CD4-positive, alpha-beta T cell treated with Interleukin-17A for 4 hours (primary cell): ENCODE data around the gene SLC26A8.
"Not testable (repeated sequence)": the region's sequence is repeated elsewhere in the genome, so short reads cannot be mapped to it uniquely, and the experiment has no call there.

ENCODE experiments used
- DNase-seq: peaks from one replicate; pipeline ENCODE4 v3.0.0-alpha.2; 2020; ENCODE audit warnings: mixed read lengths

The SLC26A8 gene

GRCh38 chr6:36050947-36051710 is 26.7 kb upstream of the SLC26A8 start:
- no peak for DNase-seq

GRCh38 chr6:36050305-36050704 is 25.9 kb upstream of the SLC26A8 start:
- no peak for DNase-seq

- DNase-seq = no peak
Measured at GRCh38 chr6:36049582-36049981, 25.1 kb upstream of the SLC26A8 start.

GRCh38 chr6:36042618-36043260 is 18.3 kb upstream of the SLC26A8 start:
- DNase-seq = no peak

- DNase-seq = no peak
Measured at GRCh38 chr6:36040958-36041357, 16.5 kb upstream of the SLC26A8 start.

- DNase-seq = no peak
Measured at GRCh38 chr6:36039112-36039511, 14.7 kb upstream of the SLC26A8 start.

- DNase-seq = no peak
Measured at GRCh38 chr6:36038120-36038876, 13.9 kb upstream of the SLC26A8 start.

GRCh38 chr6:36035225-36035624 is 10.8 kb upstream of the SLC26A8 start:
- no peak for DNase-seq

GRCh38 chr6:36034441-36034840 is 10.0 kb upstream of the SLC26A8 start:
- DNase-seq = no peak

- peak; percentile 47 for DNase-seq
Measured at GRCh38 chr6:36033935-36034334, 9.5 kb upstream of the SLC26A8 start.

- DNase-seq = not testable (repeated sequence)
Measured at GRCh38 chr6:36033144-36033543, 8.7 kb upstream of the SLC26A8 start.

- no peak for DNase-seq
Measured at GRCh38 chr6:36032261-36032660, 7.8 kb upstream of the SLC26A8 start.

GRCh38 chr6:36029464-36029863 is 5.0 kb upstream of the SLC26A8 start:
- no peak for DNase-seq

- DNase-seq = peak; percentile 85
Measured at GRCh38 chr6:36028877-36029324, 4.5 kb upstream of the SLC26A8 start.

GRCh38 chr6:36028088-36028876 is 3.8 kb upstream of the SLC26A8 start:
- peak; percentile 56 for DNase-seq

- DNase-seq = peak; percentile 98
Measured at GRCh38 chr6:36027501-36028087, 3.2 kb upstream of the SLC26A8 start, which contains the start of gene MAPK14. MAPK14 (plus strand) TSS chr6:36027808; CDS start chr6:36028158, 350 bp downstream.

GRCh38 chr6:36025932-36026327 is 1.5 kb upstream of the SLC26A8 start:
- no peak for DNase-seq

- no peak for DNase-seq
Measured at GRCh38 chr6:36025260-36025931, 955 bp upstream of the SLC26A8 start.

- no peak for DNase-seq
Measured at GRCh38 chr6:36020154-36020553, 4.3 kb downstream of the SLC26A8 start.

GRCh38 chr6:36019167-36019566 is 5.3 kb downstream of the SLC26A8 start:
- no peak for DNase-seq

- no peak for DNase-seq
Measured at GRCh38 chr6:36018339-36018738, 6.1 kb downstream of the SLC26A8 start.

- DNase-seq = no peak
Measured at GRCh38 chr6:36015666-36016065, 8.8 kb downstream of the SLC26A8 start.
